ENCODE results near the gene SLIT1.

- no peak for TF ChIP-seq CTCF (IDR thresholded peaks at IDR 0.05)
- no peak for TF ChIP-seq POLR2A (IDR thresholded peaks at IDR 0.05)
These were observed 154.9 kb downstream of the SLIT1 start for GRCh38 chr10:97030894-97031293.

Measured in body of pancreas (tissue), 4 donors.